Endometrium (tissue), 2 donors: ENCODE results near the gene PRKCQ.

Source experiments
- FAIRE-seq: peaks from 2 replicates; lab custom pipeline; 2012; peaks lifted over from hg19 to GRCh38; lab: Jason Lieb, UNC
- donor health status: control.
- donor health status: control.

The PRKCQ gene

DNA sequence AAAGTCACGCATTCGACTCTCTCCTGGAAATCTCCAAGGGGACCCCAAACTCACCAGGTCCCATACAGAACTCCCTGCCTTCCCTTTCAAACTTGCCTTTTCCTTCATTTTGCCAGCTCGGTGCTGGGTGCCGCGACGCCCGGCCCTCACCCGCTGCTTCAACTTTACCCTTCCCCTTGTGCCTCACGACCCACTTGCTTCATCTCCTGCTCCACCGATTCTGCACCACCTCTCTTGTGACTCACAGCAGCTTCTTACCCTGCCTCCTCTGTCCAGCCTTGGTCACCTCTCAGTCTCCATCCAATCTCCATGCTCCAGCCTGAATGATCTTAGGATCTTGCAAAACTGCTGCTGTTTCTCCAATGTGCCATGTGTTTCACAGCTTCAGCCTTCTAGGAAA is 59.9 kb downstream of the PRKCQ start:
- no peak for FAIRE-seq

DNA sequence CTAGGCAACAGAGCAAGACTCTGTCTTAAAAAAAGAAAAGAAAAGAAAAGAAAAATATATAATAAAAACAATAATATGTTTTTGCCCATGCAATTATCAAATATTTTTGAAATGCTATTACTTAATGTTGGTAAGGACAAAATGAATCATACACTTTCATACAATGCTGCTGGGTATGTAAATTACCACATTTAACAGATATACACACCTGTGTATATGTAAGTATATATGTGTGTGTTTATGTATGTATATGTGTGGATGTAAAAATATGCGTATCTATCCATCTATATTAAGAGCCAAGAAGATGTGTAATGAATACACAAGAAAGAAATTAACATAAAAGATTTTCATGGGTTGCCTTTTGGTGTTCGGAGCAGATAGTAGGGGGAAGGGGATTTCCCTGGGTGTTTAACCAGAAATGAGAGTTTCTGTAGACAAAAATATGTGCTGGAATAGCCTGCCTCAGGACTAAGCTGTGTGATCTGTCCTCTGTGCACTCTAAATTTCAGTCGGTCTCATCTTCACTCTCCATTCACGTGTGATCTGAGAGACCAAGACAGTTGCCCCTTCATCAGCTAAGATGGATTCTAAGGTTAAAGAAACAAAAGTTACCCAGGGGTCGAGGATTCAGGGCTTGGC is 61.2 kb downstream of the PRKCQ start:
- no peak for FAIRE-seq

DNA sequence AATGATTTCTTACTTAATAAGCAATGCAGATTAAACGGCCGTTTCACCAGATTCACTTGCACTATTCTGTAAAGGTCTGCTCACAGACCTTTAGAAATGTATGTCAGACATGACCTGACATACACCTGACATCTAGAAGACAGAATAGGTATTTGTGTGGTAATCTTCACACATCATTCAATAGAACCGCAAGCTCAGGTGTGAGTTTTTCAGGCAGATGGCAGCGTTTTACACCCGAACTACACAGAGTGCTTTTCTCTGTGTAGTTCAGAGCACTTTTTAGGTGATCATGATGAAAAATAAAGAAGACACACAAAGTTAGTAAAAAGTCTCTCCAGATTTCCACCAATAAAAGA is 63.2 kb downstream of the PRKCQ start:
- FAIRE-seq: no peak

DNA sequence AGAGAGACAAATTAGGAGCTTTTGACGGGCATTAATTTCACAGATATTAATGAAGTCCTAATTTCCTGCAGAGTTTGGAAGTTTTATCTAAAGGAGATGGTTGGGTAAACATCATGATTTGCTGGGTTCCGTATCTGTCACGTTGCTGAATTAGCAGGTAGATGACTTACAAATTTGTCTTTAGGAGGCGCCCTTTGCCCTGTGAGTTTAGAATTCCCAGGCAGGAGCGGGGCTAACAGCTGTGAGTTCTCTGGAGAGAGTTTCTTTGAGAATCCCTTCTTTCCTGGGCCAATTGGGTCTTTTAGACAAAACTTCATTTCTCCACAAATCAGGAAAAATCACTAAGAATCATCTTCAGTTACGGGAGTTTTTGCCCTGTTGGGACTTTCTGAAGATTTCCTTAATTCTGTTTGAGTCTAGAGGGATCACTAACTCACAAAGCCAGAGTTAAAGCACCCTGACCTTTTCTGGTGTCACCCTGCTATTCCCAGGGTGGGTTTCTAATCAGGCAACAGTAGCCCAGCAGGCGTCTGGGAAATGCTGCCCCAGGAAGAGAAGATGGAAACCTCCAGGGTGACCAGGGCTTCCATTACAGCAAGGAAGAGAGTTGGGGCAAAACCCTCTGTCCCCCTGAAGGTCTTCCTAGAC is 63.7 kb downstream of the PRKCQ start:
- no peak for FAIRE-seq

DNA sequence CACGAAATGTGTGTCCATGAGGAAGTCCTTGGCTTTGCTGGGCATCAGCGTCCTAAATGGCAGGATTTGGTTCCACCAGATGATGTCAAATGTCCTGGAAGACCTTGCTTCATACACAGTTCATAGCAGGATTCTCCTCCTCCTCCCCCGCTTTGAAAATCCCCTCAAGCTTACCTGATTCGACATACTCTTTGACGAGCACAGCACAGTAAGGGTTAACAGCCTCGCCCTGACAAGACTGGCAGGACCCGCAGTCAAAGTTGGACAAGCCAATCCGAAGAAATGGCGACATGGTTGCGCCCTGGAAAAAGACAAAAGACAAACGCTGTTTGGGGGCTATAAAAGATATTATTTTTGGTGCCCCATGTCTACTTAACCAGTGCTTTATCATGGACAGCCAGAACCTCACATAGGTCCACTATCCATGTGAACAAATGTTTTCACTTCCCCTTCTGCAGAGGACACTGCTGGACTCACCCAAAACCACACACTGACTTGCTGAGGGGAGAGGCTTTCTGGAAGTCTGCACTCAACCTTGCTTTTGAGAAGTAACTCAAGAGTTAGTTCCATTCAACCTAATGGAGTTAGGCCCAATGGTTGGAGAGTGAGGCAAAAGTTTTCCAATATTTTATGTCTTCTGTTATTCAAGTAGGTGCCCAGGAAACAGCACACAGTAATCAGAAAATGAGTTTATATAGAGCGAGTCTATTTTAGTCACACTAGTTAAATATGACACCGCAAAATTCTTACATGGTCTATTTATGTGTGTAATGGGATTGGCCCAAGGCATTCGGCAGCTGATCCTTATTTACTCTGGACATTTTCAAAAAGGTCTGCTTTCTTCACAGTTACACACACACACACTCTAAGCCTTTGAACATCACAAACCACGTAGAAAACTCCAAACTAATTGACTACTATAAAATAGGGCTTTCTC is 65.0 kb downstream of the PRKCQ start:
- FAIRE-seq: no peak

DNA sequence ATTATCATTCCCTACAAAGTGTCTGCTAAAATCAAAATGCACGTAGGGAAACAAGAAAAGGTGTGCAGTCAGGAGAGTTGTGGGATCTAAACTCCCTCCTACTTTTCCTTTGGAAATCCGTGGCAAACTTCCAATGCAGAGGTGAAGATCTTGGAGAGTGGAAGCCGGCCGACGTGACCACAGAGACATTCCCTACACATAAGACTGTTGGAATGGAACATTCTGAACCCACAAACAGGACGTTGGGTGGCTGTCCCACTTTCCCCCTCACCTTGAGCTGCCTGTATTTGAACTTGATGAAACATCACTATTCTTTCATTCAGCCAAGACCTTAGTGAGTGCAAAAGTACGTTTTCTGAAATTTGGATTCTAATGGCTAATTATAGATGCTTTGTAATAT is 65.9 kb downstream of the PRKCQ start:
- FAIRE-seq: no peak

DNA sequence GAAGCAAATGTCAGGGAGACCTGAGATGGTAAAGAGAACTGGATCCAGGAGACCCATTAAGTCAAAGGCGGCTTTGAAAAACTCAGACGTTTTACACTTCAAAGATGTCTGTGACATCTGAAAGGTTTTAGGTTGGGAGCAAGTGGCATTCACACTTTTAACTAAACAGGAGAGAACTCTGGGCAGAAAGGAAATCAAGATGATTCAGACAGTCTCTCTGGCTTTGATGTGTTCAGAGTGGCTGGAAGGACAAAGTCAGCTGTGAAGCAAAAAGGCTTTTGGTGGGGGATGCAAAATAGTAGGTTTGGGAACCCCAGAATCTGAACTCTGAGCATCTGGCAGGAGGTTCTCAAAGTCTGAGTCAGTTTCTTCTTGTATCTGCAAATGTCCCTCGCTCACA is 66.6 kb downstream of the PRKCQ start:
- FAIRE-seq: no peak

DNA sequence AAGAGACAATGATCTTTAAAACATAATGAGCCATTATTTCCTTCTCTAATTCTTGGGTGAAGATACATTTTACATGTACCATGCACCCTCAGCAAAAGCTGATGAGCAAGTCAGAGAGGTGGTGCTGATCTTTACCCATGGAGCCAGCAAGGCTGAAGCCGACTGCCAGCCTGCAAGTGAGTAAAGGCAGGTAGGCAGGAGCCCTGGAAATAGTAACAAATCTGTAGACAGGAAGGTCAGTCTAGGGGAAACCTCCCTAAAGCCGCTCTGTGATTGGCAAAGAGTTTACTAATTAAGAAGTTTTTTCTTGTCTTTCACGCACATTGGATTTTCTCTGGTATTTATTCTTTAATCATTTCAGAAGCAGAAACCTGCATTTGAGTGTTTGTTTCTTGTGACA is 67.9 kb downstream of the PRKCQ start:
- FAIRE-seq: no peak

DNA sequence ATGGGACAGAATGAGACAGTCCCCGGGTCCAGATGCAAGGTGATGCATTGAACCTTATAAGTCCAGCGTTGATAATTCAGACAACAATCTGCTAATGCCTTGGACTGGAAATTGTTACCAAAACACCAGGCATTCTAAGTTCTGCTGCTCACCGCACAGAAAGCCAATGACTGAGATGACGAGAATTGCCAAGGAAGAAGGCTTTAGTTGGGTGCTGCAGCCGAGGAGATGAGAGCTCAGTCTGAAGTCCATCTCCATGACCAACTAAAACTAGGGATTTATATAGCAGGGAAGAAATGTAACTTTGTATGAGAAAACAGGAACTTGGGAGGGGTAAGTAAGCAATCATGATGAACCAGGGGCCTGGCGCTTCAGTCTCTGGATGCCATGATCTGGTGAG is 68.7 kb downstream of the PRKCQ start:
- no peak for FAIRE-seq

DNA sequence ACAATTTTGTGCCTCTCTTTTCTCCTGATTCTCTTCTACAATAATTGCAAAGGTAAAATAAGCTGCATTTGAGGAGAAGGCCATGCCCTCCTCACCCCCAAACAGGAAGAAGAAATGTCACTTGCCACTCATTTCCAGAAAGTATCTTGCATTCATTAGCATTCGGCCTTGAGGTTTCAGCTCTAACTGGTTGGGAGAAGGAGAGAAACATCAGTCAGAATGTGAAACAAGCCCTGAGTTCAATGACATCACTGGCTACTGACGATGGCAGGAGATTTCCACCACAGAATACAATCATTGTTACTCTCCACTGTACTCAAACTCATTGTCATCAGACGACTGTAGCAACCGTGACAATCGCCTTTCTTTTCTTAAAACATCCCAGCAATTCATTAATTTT is 72.8 kb downstream of the PRKCQ start:
- FAIRE-seq: no peak

DNA sequence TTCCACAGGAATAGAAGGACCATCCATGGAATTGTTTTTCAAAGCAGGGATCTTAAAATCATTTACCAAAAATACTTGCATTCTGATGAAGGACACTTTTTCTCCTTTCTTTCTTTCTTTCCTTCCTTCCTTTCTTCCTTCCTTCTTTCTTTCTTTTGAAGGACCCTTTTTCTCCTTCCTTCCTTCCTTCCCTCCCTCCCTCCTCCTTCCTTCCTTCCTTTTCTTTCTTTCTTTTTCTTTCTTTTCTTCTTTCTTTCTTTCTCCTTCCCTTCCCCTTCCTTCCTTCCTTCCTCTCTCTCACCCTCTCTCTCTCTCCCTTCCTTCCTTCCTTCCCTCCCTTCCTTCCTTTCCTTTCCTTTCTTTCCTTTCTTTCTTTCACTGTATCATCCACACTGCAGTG is 74.8 kb downstream of the PRKCQ start:
- FAIRE-seq: no peak

DNA sequence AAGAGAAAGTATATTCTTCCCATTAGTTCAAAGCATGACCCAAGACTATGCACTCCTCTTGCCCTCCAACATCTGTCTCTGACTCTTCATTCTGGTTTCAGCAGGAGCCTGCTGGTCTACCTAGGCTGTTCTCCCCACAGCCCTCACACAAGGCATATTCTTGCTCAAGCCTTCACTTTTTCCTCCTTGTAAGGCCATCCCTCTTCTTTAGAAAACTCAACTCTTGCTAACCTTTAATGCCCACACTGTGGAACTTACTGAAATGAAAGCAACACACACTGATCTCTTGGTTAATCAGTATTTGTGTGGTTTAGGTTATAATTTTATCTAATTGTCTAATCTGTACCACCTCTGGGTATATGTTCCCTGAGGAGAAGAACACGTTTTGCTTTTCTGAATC is 75.8 kb downstream of the PRKCQ start:
- no peak for FAIRE-seq

DNA sequence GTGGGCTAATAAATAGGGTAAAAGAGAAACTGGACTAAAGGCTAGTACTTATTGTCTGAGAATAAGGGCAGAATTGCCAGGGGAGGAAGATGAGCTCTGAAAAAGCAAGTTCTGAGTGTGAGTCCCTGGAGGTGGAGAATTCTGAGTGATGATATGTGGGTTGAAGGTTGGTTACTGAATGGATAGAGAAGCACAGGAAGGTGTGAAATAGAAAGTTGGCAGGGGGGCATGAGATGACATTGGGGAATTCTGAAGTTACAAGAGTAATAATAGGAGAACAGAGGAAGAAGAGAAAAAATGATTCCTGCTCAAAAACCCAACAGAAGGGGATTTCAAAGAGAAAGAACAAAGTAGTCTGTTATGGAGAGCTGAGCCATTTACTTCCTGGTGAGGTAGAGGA is 76.9 kb downstream of the PRKCQ start:
- no peak for FAIRE-seq

DNA sequence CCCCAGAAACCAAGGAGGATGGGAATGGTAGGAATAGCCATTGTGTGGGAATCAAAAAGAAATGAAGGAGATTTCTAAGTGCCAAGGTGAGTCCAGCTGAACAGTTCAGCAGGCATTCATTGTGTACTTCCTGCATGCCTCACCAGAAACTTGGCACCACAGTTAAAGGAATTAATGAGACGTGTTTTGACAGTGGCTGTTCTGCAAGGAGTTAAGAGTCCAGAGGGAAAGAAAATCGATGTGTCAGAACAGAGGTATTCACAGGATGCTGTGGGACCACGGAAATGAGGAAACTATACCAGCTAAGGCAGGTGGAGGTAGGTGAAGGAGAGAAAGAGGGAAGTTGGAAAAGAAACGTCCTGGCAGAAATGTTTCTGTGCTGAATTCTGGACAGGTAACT is 78.1 kb downstream of the PRKCQ start:
- FAIRE-seq: no peak

DNA sequence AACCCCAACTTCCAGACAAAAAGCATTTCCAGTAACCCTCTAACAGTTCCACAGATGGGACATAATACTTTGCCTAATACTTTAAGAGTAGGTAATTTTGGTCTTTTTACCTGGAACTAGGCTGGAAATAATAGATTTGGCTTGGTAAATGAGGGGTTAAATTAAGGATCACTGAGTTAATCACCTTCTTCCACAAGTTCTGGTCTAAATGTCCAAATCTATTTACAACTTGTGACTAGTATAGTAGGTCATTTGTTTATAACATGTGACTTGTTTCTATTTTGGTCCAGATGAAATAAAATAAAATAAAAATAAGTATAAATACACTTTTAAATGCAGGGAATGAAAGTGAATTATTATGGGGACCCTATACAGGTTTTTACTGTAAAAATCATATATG is 80.1 kb downstream of the PRKCQ start:
- no peak for FAIRE-seq

DNA sequence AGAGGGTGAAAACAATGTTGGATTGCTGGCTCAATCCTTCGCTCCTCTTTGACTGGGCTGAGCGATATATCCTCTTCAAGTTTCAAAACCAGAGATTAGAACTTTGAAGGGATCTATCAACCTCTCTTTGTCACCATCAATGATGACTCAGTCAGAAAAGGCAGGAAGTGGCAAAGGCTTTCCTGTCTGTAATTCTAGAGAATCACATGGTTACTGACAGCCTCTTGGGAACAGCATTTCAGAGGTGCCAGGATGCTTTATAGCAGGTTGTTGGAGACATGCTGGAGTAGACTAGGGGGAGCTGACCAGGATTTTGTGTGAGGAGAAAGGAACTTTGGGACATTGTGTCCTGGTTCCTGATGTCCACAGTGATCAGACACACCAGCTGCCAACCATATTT is 81.3 kb downstream of the PRKCQ start:
- FAIRE-seq: no peak

DNA sequence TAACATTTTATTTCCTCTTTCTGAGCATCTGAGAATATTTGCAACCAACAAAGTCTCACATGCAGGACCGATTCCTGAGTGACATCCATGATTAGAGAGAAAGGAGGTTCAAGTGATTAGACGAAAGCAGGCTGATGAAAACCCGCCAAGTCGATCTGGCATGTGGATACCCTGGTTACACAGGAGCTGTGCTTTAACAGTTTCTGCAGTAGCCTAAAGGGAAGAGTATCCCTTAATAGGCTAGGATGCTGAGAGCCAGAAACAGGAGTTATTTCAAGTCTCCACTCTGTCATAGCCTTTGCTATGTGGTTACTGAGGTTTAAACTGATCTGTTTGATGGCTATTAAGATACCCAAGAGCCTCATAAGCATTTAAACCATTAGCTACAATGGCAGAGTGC is 82.5 kb downstream of the PRKCQ start:
- no peak for FAIRE-seq

DNA sequence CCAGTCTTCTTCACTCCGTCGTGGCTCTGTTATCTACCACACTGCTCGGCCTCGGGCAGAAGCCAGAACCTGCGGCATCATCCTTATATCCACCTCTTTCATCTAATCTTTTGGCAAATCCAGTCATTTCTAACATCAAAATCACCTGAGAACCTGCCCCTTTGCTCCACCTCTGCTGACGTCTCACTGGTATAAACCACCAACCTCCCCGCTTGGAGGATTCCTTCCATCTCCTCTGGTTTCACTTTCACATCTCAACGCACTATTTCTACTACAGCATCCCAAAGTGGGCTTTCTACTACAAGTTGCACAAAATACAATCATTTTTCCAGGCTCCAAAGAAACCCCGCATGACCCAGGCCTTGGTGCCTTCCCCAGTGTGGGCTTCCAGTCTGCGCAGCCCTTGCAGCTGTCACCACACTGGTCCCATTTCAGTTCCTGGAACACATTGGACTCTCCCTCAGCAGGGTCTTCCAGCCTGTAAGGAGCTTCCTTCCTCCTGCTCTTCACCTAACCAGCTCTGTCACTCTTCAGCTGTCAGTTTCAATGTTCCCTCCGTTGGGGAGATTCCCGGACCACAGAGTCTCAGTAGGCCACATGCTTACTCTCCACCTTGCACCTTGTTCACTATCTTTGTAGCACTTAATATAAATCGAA is 85.0 kb downstream of the PRKCQ start:
- FAIRE-seq: no peak

DNA sequence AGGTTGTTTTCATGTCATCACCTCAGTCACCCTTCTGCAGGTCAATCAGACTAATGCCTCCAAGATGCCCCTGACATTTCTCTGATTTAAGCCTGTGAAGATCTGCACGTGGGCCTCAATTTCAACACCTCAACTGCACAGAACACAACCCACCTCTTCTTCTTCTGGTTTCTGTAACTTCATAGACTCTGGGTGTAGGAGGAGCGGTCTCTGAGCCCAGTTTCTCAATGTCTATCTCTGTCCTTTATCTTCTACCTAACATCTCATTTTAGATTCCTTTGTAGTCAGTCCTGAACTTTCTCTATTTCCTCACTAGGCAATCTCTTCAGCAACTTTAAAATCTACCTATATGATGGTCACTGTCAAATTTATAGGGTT is 85.6 kb downstream of the PRKCQ start:
- no peak for FAIRE-seq

DNA sequence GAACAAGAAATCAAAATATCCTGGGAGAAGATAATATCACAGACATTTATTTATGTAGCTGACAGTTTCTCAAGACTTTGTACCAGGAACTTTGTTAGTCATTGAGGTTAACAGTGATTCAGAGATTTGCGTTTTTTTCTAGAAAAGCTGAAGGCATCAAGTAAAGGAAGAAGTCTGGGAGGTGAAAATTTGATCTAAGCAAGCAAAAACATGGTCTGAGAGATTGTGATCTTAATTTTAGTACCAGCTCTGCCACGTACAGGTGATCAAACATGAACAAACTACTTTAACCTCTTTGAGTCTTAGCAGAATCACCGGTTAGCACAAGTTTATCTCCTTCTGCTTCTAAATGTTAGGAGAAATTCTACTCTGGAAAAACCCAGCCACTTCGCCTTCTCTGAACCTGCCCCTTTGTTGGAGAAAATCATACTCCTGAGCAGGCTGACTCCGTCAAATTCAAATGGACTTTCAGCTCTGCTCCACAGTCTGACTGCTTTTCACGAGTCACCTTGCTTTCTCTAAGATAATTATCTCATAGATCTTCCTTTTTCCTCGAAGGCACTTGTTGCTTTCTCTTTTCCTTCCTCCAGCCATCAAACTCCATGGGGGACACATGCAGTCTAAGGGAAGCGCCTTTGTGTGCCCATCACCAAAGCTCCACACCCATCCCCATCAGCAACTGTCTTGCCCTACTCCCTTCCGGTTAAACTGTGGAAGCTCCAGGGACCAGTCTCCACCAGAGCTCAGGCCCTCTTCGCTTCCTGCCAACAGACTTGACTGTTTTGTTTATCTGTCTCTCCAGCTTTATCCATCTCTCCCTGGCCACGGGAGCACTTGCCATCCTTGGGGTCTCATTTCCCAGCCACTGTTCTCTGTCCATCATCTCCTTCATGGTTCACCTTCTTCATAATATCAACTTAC is 86.3 kb downstream of the PRKCQ start:
- FAIRE-seq: no peak

DNA sequence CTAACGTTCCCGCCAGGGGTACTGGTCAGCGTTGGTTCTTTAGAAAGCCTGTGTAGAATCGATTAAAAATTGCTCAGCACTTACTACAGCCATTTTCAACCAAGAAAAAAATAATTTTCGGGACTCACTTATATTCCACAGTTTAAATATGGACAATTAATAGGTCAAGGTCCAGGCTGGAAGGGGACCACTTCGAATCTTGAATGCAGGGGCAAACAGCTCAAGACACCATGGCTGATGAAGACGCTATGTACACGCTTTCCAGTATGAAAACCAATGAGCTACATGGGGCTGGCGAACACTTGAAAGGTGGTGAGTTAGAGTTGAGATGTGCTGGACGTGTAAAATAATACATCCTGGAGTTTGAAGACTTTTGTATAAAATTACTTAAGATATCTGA is 87.2 kb downstream of the PRKCQ start:
- FAIRE-seq: no peak
